Caco-2 (cell line): Measurements from ENCODE around the gene ORMDL3. TPM values are rescaled to one million over a fixed set of nuclear protein-coding genes. Genes with fewer than 3 reads are reported as not detected.

Source experiments
- BruUV-seq: library from RNA; stranded (reverse); fragments of 400-500 nt; replicated peaks from 2 replicates; lab custom pipeline; 2021; lab: Mats Ljungman, UMichigan
- CTCF ChIA-PET: fragments of 300-600 bp; sonication (Branson Sonifier 250); formaldehyde crosslinking; loops from one replicate; lab custom pipeline; 2022; ENCODE audit warnings: antibody characterized with exemption; lab: Charles Lee
- POLR2A ChIA-PET: fragments of 300-600 bp; sonication (Branson Sonifier 250); formaldehyde crosslinking; loops from one replicate; lab custom pipeline; 2022; ENCODE audit warnings: antibody characterized with exemption; lab: Charles Lee
- DNase-seq, 2 experiments: peaks; one replicate each; pipeline versions ENCODE4 v3.0.0 to v3.0.0-alpha.2; 2020 to 2022
- H3K27me3 ChIP-seq: replicated peaks from 2 replicates; pipeline ENCODE4 v1.6.0; 2011; ENCODE audit warnings: low read length; ENCODE audit not compliant: control insufficient read depth, insufficient read depth
- H3K36me3 ChIP-seq: 2 replicates; pipeline ENCODE4 v1.5.1; 2011; ENCODE audit warnings: low read length; ENCODE audit not compliant: control insufficient read depth, insufficient read depth
- H3K4me1 ChIP-seq: fragments of 250-450 bp; sonication (Bioruptor Pico); 2 replicates; pipeline ENCODE4 v1.5.1; 2020; ENCODE audit warnings: mild to moderate bottlenecking
- H3K4me3 ChIP-seq: 2 replicates; pipeline ENCODE4 v1.5.1; 2011; ENCODE audit warnings: low read depth, mild to moderate bottlenecking, control low read depth, low read length
- H3K9me3 ChIP-seq: fragments of 250-450 bp; sonication (Bioruptor Pico); 2 replicates; pipeline ENCODE4 v1.5.1; 2020; ENCODE audit warnings: mild to moderate bottlenecking, moderate library complexity
- H3K27ac Mint-ChIP-seq: one replicate; pipeline ENCODE4 v1.8.0; 2022; ENCODE audit warnings: mixed read lengths; ENCODE audit not compliant: unreplicated experiment
- H3K27me3 Mint-ChIP-seq: one replicate; pipeline ENCODE4 v1.8.0; 2022; ENCODE audit warnings: mixed read lengths; ENCODE audit not compliant: insufficient read depth, unreplicated experiment
- H3K36me3 Mint-ChIP-seq: one replicate; pipeline ENCODE4 v1.8.0; 2022; ENCODE audit warnings: mild to moderate bottlenecking, mixed read lengths; ENCODE audit not compliant: insufficient read depth, unreplicated experiment
- H3K4me1 Mint-ChIP-seq: one replicate; pipeline ENCODE4 v1.8.0; 2022; ENCODE audit warnings: low read depth, mixed read lengths; ENCODE audit not compliant: unreplicated experiment
- H3K4me3 Mint-ChIP-seq: one replicate; pipeline ENCODE4 v1.8.0; 2022; ENCODE audit warnings: mild to moderate bottlenecking, moderate library complexity, mixed read lengths; ENCODE audit not compliant: unreplicated experiment
- H3K9me3 Mint-ChIP-seq: one replicate; pipeline ENCODE4 v1.8.0; 2022; ENCODE audit warnings: mixed read lengths; ENCODE audit not compliant: unreplicated experiment
- CTCF ChIP-seq, 2 experiments: fragments of 200-600 bp in 1 of 2; IDR thresholded peaks; 1 replicate in 1 of 2; 2 replicates in 1 of 2; pipeline versions ENCODE4 v1.5.1 to v1.8.0; 2011 to 2022; ENCODE audit warnings: antibody characterized with exemption in 1 of 2, control low read depth in 1 of 2, inconsistent platforms in 1 of 2, low read depth in 1 of 2, low read length in 1 of 2, mild to moderate bottlenecking in 1 of 2, moderate library complexity in 1 of 2; ENCODE audit not compliant: insufficient read depth in 1 of 2, severe bottlenecking in 1 of 2, unreplicated experiment in 1 of 2
- intact Hi-C: fragments of 100-400 bp; cut with micrococcal nuclease; formaldehyde crosslinking; loops from one replicate; pipeline ENCODE4 v1.10.0; 2022; ENCODE audit not compliant: unreplicated experiment
- total RNA-seq: library from RNA; stranded (reverse); gene quantifications from 2 replicates; pipeline ENCODE4 v1.2.3, GENCODE V29; 2022

ORMDL3 gene
- total RNA-seq, 1 experiment from 2014 or later, result 75.2 TPM

DNA sequence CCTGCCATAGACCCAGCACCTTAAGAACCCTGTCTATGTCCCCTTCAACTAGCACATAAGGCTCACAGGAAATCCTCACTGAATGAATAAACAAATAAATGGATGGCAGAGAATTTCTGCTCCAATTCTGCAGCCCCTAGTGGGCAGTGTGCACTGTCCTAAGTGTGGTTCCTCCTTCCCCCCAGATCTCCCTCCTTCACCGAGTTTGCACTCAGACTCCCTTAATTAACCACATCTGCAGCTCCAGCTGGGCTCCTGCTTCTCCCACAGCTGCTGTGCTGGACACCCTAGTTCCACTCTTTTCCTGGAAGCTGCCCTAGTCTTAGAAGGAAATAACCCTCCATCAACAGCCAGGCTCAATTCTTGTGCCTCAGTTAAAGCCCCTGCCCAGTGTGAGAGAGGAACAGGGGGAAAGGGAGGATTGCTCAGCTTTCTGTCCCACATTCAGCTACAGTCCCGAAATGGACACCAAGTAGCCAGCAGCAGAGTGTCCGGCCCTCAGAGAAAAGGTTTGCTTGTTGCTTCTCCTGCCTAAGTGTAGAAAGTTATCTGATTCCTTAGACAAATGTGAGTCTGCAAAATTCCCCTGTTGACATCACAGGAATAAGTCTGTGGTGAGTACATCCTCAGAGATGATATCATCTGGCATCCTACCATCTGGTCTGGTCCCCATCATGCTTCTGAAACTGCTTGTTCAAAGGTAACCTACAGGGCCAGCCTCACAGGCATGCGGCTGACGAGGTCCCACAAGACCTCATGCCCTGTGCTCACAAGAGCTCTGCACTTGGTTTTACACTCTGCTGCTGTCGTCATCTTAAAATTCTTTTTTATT is 12.4 kb upstream of the ORMDL3 start:
- no TSS peak for BruUV-seq
- peak in 1 of 2 experiments; percentile 39 for DNase-seq
- no peaks in the 10 kb centered on the region for H3K9me3 ChIP-seq
- intact Hi-C loops, result no loop called here
- H3K4me1 ChIP-seq, result no peaks in the 10 kb centered on the region
- H3K9me3 Mint-ChIP-seq, result no peaks in the 10 kb centered on the region
- peak; percentile 34 to 75 for TF ChIP-seq CTCF (IDR thresholded peaks at IDR 0.05; ENCODE audit: insufficient read depth in 1 of 2, low read depth in 1 of 2, low read length in 1 of 2, severe bottlenecking in 1 of 2, unreplicated experiment in 1 of 2)
- no peak overlapping the region for H3K4me3 ChIP-seq
- H3K36me3 ChIP-seq, result no peaks in the 10 kb centered on the region
- no peak overlapping the region for H3K4me3 Mint-ChIP-seq
- H3K36me3 Mint-ChIP-seq, result no peaks in the 10 kb centered on the region
- no peaks in the 10 kb centered on the region for H3K4me1 Mint-ChIP-seq
- CTCF ChIA-PET, result interaction anchor here (1.4 to 2.0 kb wide), 2 partner anchors 41 to 74 kb away, joined by 3 to 8 read pairs; partner anchors contain the start of gene PSMD3
- no peaks in the 10 kb centered on the region for H3K27me3 Mint-ChIP-seq
- POLR2A ChIA-PET, result no interaction called here
- H3K27me3 ChIP-seq, result no peaks in the 10 kb centered on the region; the same call in 1 of the 2 replicates
- no peak overlapping the region for H3K27ac Mint-ChIP-seq

DNA sequence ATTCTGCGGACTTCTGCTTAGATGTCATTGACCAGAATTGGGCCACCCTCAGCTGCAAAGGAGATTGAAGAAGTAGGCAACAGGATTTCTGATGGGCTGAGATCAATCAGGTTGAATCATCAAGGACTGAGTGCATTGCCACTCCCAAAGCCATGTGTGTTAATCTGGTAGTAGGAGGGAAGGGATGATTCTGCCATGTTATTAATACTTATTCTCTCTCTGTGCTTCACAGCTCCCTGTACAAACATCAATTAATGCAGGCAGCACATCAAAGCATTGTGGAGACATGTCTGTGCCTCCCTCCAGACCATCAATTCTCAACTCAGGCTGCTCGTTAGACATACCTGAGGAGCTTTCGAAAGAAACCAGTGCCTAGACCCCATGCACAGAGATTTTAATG is 11.7 kb upstream of the ORMDL3 start:
- no peak overlapping the region for H3K27ac Mint-ChIP-seq

More for the DNA sequence above, 11.7 kb upstream of the ORMDL3 start:
- Histone ChIP-seq H3K9me3 (no peaks in the 10 kb centered on the region), H3K4me3 (no peak overlapping the region), H3K4me1 (peaks cover 4% of the 10 kb centered on the region; the same call in 1 of the 2 replicates), H3K27me3 (no peaks in the 10 kb centered on the region; the same call in 1 of the 2 replicates), H3K36me3 (no peaks in the 10 kb centered on the region)
- Mint-ChIP-seq H3K4me3 (no peak overlapping the region), H3K27me3 (no peaks in the 10 kb centered on the region), H3K9me3 (no peaks in the 10 kb centered on the region), H3K36me3 (no peaks in the 10 kb centered on the region), H3K4me1 (peaks cover 4% of the 10 kb centered on the region)
- no TSS peak for BruUV-seq
- ChIA-PET POLR2A (no interaction called here), CTCF (interaction anchor here (0.6 to 2.0 kb wide), 3 partner anchors 14 to 447 kb away, joined by 3 to 8 read pairs (median 6); partner anchors contain the start of gene PSMD3)
- no peak for TF ChIP-seq CTCF (IDR thresholded peaks at IDR 0.05; ENCODE audit: insufficient read depth in 1 of 2, low read depth in 1 of 2, low read length in 1 of 2, severe bottlenecking in 1 of 2, unreplicated experiment in 1 of 2)
- no peak for DNase-seq
- intact Hi-C loops, result no loop called here
